ENCODE measurements around the gene OTOP2. TPM values are rescaled to one million over a fixed set of nuclear protein-coding genes. Genes with fewer than 3 reads are reported as not detected.

Gene OTOP2
- total and polyA plus RNA-seq, 5 donors from 2014 or later: not detected

DNA sequence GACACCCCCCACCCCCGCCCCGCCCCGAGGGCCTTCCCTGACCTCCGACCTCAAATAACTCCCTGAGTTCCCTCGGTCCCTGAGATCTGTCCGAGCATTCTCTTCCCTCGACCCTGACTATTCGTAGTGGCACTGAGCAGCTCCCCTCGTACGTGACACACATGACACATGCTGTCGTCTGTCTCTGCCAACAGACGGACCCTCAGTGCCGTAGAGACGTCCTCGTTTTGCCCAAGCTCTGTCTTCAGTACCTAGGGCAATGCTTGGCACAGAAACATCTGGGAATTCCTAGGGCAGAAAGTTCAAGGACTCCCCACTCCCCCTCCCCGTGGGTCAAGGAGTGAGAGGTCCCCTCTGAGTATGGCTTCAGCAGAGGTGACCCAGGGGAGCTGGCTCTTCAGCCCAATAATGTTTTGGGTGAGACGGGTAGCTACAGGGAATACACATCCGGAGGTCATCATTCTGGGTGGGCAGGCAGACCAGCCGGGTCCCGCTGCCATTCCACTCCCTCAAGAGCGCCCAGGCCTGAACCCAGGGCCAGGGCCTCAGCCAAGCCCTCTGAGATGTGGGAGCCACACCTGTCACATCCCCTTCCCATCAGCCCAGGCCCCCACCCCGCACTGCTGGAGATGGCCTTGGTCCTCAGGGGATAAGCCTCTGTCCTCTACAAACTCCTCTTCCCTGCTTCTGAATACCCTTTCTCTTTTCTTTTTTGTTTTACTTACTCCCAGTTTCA, 30.0 kb upstream of the OTOP2 start:
- peak overlapping the region in 2 of 4 donors; percentile 22 to 67 for H3K4me3 Mint-ChIP-seq
- Histone ChIP-seq H3K4me1 (ENCODE audit: control insufficient read depth, insufficient read depth, low read length, poor library complexity, severe bottlenecking) (peaks cover 9% of the 10 kb centered on the region), H3K9me3 (ENCODE audit: control insufficient read depth in 2 of 2, low read length in 2 of 2) (no peaks in the 10 kb centered on the region), H3K4me3 (ENCODE audit: low read depth, low read length) (no peak overlapping the region), H3K36me3 (ENCODE audit: control insufficient read depth, insufficient read depth, low read length) (no peaks in the 10 kb centered on the region), H3K27me3 (ENCODE audit: control insufficient read depth, insufficient read depth, low read length) (peaks cover 9% of the 10 kb centered on the region), H3K27ac (ENCODE audit: insufficient read depth, low read length, poor library complexity, severe bottlenecking) (no peak overlapping the region)
- no peak overlapping the region for H3K27ac Mint-ChIP-seq
- H3K27me3 Mint-ChIP-seq: peaks cover 53% of the 10 kb centered on the region
- no peak for DNase-seq
- no peaks in the 10 kb centered on the region for H3K36me3 Mint-ChIP-seq
- H3K9me3 Mint-ChIP-seq: no peaks in the 10 kb centered on the region
- ATAC-seq (ENCODE audit: low read depth in 2 of 2): no peak
- peaks cover 0 to 2% (median 1%) of the 10 kb centered on the region in 4 donors for H3K4me1 Mint-ChIP-seq

DNA sequence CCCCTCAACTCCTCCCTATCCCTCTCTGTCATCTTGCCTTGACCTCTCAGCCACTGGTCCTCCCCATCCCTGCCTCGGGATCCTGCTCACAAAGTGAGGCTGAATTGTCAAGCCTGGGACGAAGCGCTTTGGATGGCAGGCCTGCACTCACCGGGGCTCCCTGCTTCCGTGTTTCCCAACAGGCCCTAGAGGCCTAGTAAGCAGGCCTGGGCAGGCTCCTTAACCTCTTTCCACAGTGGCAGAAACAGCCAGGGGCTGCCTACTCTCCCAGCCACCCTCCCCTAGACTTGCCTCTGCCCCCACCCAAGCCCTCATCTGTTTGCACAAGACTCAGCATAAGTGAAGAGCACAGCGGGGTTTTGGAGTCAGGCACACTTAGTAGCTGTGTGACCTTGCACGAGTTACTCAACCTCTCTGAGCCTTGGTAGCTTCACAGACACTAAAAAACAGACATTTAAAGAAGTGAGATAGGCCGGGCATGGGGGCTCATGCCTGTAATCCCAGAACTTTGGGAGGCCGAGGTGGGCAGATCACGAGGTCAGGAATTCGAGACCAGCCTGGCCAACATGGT, 25.6 kb upstream of the OTOP2 start:
- Mint-ChIP-seq H3K27ac (no peak overlapping the region), H3K4me1 (peaks cover 0 to 2% (median 1%) of the 10 kb centered on the region in 4 donors), H3K27me3 (peaks cover 48% of the 10 kb centered on the region), H3K36me3 (no peaks in the 10 kb centered on the region), H3K4me3 (no peak overlapping the region), H3K9me3 (no peaks in the 10 kb centered on the region)
- Histone ChIP-seq H3K27ac (ENCODE audit: insufficient read depth, low read length, poor library complexity, severe bottlenecking) (no peak overlapping the region), H3K36me3 (ENCODE audit: control insufficient read depth, insufficient read depth, low read length) (no peaks in the 10 kb centered on the region), H3K4me1 (ENCODE audit: control insufficient read depth, insufficient read depth, low read length, poor library complexity, severe bottlenecking) (peaks cover 2% of the 10 kb centered on the region), H3K4me3 (ENCODE audit: low read depth, low read length) (no peak overlapping the region), H3K9me3 (ENCODE audit: control insufficient read depth in 2 of 2, low read length in 2 of 2) (no peaks in the 10 kb centered on the region), H3K27me3 (ENCODE audit: control insufficient read depth, insufficient read depth, low read length) (peaks cover 9% of the 10 kb centered on the region)
- ATAC-seq (ENCODE audit: low read depth in 2 of 2) (no peak), DNase-seq (no peak)

DNA sequence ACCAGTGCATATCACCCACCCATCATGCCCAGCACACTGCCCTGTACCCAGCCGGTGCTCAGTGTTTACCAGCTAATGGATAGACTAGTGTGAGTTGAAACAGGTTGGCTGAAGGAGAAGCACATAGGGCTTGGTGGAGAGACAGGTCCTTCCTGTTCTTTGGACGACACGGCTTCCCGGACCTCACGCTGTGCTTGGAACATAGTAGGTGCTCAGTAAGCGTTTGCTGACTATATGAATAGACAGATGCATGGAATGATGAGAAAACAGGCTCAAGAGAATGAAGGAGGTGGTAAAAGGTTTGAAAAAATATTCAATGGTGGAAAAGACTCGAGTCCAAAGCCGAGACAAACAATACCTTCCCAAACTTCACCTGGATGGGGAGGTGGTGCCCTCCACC, 23.9 kb upstream of the OTOP2 start:
- H3K36me3 Mint-ChIP-seq: no peaks in the 10 kb centered on the region
- H3K4me3 ChIP-seq (ENCODE audit: low read depth, low read length): no peak overlapping the region
- H3K27ac Mint-ChIP-seq: no peak overlapping the region
- no peak for ATAC-seq (ENCODE audit: low read depth in 2 of 2)
- no peak overlapping the region for H3K27ac ChIP-seq (ENCODE audit: insufficient read depth, low read length, poor library complexity, severe bottlenecking)
- H3K9me3 ChIP-seq (ENCODE audit: control insufficient read depth in 2 of 2, low read length in 2 of 2): no peaks in the 10 kb centered on the region
- DNase-seq: no peak
- no peak overlapping the region for H3K4me3 Mint-ChIP-seq
- H3K27me3 ChIP-seq (ENCODE audit: control insufficient read depth, insufficient read depth, low read length): peaks cover 9% of the 10 kb centered on the region
- no peaks in the 10 kb centered on the region for H3K4me1 ChIP-seq (ENCODE audit: control insufficient read depth, insufficient read depth, low read length, poor library complexity, severe bottlenecking)
- H3K4me1 Mint-ChIP-seq: no peaks in the 10 kb centered on the region
- no peaks in the 10 kb centered on the region for H3K9me3 Mint-ChIP-seq
- no peaks in the 10 kb centered on the region for H3K36me3 ChIP-seq (ENCODE audit: control insufficient read depth, insufficient read depth, low read length)
- H3K27me3 Mint-ChIP-seq: peaks cover 37% of the 10 kb centered on the region

DNA sequence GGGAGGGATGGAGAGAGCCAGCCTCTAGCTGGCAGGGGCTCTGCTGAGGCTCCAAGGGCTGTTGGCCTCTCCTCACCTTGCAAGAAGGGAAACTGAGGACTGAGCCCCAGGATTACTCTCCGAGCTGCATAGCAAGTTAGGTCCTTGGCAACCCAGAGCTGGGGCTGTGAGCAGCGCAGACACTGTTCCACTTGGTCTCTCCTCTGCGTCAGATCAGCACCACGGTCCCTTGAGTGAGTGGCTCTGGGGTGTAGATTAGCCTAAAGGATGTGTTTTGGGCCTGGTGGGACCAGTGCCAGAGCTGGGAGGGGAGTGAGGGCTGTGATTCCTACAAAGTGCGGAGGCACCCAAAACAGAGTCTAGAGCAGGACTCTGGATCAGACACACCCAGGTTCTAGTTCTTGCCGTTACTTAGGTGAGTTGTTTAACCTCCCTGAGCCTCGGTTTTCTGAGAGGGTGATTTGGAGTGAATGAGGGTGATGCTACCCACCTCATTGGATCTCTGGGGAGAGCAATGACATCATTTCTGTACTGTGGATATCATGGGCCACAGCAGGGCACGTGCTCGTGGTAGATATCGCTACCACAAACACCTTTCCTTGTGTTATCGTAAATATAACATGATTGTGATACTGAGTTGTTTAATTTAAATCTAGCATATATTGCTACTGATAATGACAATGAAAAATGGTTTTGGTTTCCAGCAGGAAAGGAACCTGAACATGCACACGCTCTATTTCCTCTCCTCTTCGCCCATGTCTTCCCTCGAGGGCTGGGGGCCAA, 22.5 kb upstream of the OTOP2 start:
- ATAC-seq (ENCODE audit: low read depth in 2 of 2): no peak
- DNase-seq: no peak
- Histone ChIP-seq H3K9me3 (ENCODE audit: control insufficient read depth in 2 of 2, low read length in 2 of 2) (no peaks in the 10 kb centered on the region), H3K4me1 (ENCODE audit: control insufficient read depth, insufficient read depth, low read length, poor library complexity, severe bottlenecking) (no peaks in the 10 kb centered on the region), H3K27ac (ENCODE audit: insufficient read depth, low read length, poor library complexity, severe bottlenecking) (no peak overlapping the region), H3K27me3 (ENCODE audit: control insufficient read depth, insufficient read depth, low read length) (peaks cover 4% of the 10 kb centered on the region), H3K36me3 (ENCODE audit: control insufficient read depth, insufficient read depth, low read length) (no peaks in the 10 kb centered on the region), H3K4me3 (ENCODE audit: low read depth, low read length) (no peak overlapping the region)
- no peaks in the 10 kb centered on the region for H3K9me3 Mint-ChIP-seq
- peaks cover 29% of the 10 kb centered on the region for H3K27me3 Mint-ChIP-seq
- H3K36me3 Mint-ChIP-seq: no peaks in the 10 kb centered on the region
- no peak overlapping the region for H3K4me3 Mint-ChIP-seq
- H3K4me1 Mint-ChIP-seq: no peaks in the 10 kb centered on the region
- H3K27ac Mint-ChIP-seq: no peak overlapping the region

DNA sequence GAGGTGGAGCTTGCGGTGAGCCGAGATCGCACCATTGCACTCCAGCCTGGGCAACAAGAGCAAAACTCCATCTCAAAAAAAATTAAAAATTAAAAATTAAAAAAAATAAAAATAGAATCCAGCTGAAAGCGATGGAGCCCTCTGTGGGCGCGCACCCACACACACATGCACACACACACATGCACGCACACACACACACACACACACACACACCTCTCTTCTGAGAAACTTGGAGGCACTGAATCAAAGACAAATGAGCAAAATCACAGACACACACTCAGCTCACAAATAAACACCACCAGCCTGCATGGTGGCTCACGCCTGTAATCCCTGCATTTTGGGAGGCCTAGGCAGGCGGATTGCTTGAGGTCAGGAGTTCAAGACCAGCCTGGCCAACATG, 21.0 kb upstream of the OTOP2 start:
- no peaks in the 10 kb centered on the region for H3K36me3 ChIP-seq (ENCODE audit: control insufficient read depth, insufficient read depth, low read length)
- H3K9me3 ChIP-seq (ENCODE audit: control insufficient read depth in 2 of 2, low read length in 2 of 2): no peaks in the 10 kb centered on the region
- H3K27me3 ChIP-seq (ENCODE audit: control insufficient read depth, insufficient read depth, low read length): peaks cover 2% of the 10 kb centered on the region
- H3K4me1 ChIP-seq (ENCODE audit: control insufficient read depth, insufficient read depth, low read length, poor library complexity, severe bottlenecking): no peaks in the 10 kb centered on the region
- Mint-ChIP-seq H3K4me3 (no peak overlapping the region), H3K4me1 (no peaks in the 10 kb centered on the region), H3K36me3 (no peaks in the 10 kb centered on the region), H3K9me3 (no peaks in the 10 kb centered on the region), H3K27ac (no peak overlapping the region), H3K27me3 (peaks cover 29% of the 10 kb centered on the region)
- H3K4me3 ChIP-seq (ENCODE audit: low read depth, low read length): no peak overlapping the region
- H3K27ac ChIP-seq (ENCODE audit: insufficient read depth, low read length, poor library complexity, severe bottlenecking): no peak overlapping the region
- no peak for DNase-seq
- no peak for ATAC-seq (ENCODE audit: low read depth in 2 of 2)

DNA sequence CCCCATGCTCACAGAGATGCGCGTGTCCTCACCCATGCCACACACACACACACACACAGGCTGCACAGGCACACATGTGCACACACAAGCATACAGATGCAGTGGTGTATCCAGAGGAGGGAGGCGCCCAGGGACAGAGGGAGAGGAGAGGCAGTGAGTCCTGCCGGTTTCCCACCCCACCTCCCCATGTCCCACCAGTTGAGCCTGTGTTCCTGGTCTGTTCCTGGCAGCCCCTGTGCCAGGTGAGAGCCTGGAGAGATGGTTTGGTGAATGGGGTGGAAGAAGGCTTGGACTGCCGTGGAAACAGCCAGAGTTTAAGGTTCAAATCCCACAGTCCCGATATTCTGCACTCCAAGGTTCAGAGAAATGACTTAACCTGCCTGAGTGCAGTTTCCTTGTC, 20.4 kb upstream of the OTOP2 start:
- Histone ChIP-seq H3K27me3 (ENCODE audit: control insufficient read depth, insufficient read depth, low read length) (peaks cover 2% of the 10 kb centered on the region), H3K27ac (ENCODE audit: insufficient read depth, low read length, poor library complexity, severe bottlenecking) (no peak overlapping the region), H3K4me3 (ENCODE audit: low read depth, low read length) (no peak overlapping the region), H3K36me3 (ENCODE audit: control insufficient read depth, insufficient read depth, low read length) (no peaks in the 10 kb centered on the region), H3K4me1 (ENCODE audit: control insufficient read depth, insufficient read depth, low read length, poor library complexity, severe bottlenecking) (no peaks in the 10 kb centered on the region), H3K9me3 (ENCODE audit: control insufficient read depth in 2 of 2, low read length in 2 of 2) (no peaks in the 10 kb centered on the region)
- Mint-ChIP-seq H3K9me3 (no peaks in the 10 kb centered on the region), H3K4me1 (peaks cover 0 to 2% (median 0%) of the 10 kb centered on the region in 4 donors), H3K4me3 (no peak overlapping the region), H3K36me3 (no peaks in the 10 kb centered on the region), H3K27ac (no peak overlapping the region), H3K27me3 (peaks cover 23% of the 10 kb centered on the region)
- ATAC-seq (ENCODE audit: low read depth in 2 of 2) (no peak), DNase-seq (no peak)

DNA sequence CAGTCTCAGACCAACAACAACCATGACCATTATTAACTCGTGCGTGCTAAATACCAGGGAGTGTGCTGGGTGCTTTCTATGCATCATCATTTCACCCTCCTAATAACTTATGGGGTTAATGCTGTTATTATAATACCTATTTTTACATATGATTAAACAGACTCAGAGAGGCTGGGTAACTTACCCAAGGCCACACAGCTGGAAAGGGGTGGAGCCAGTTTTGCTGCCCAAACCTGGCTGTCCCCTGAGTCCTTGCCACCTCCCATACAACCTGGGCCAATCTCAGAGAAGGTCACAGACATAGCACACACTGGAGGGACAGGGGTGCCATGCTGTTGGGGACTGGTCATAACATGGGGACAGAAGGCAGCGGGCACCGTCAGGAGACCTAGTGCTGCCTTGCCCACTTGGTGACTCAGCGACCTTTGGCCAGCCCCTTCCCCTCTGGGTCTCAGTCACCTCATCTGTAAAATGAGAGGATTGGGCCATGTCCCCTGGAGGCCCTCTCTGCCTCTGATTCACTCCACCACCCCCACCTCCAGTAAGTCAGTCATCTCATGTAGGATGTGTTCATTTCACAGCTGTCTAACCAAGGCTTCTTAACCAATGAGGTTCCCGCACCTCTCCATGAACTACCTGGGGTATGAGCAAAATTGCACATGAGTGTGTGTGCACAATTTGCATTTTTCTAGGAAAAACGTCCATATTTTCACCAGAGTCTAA, 19.2 kb upstream of the OTOP2 start:
- H3K4me1 ChIP-seq (ENCODE audit: control insufficient read depth, insufficient read depth, low read length, poor library complexity, severe bottlenecking): no peaks in the 10 kb centered on the region
- DNase-seq: no peak
- peaks cover 2% of the 10 kb centered on the region for H3K27me3 ChIP-seq (ENCODE audit: control insufficient read depth, insufficient read depth, low read length)
- no peak overlapping the region for H3K4me3 ChIP-seq (ENCODE audit: low read depth, low read length)
- no peaks in the 10 kb centered on the region for H3K36me3 ChIP-seq (ENCODE audit: control insufficient read depth, insufficient read depth, low read length)
- Mint-ChIP-seq H3K27ac (no peak overlapping the region), H3K4me1 (peaks cover 0 to 2% (median 0%) of the 10 kb centered on the region in 4 donors), H3K27me3 (peaks cover 14% of the 10 kb centered on the region), H3K36me3 (no peaks in the 10 kb centered on the region), H3K9me3 (no peaks in the 10 kb centered on the region), H3K4me3 (no peak overlapping the region)
- no peaks in the 10 kb centered on the region for H3K9me3 ChIP-seq (ENCODE audit: control insufficient read depth in 2 of 2, low read length in 2 of 2)
- no peak overlapping the region for H3K27ac ChIP-seq (ENCODE audit: insufficient read depth, low read length, poor library complexity, severe bottlenecking)
- no peak for ATAC-seq (ENCODE audit: low read depth in 2 of 2)

All from CD4-positive, CD25-positive, alpha-beta regulatory T cell (primary cell).